CD14-positive monocyte (primary cell): ENCODE measurements around the gene JAK1. TPM values are rescaled to one million over a fixed set of nuclear protein-coding genes. Genes with fewer than 3 reads are reported as not detected.
A peak's percentile ranks its signal among the peaks of the same experiment; 100 is the strongest.

Experiments
- DNase-seq, 3 donors: peaks; one replicate each; pipeline ENCODE4 v3.0.0-alpha.2; 2011 to 2022
- H2AFZ ChIP-seq: 2 replicates; pipeline ENCODE4 v1.6.0; 2012; ENCODE audit warnings: mild to moderate bottlenecking, low read depth, low read length, inconsistent platforms; ENCODE audit not compliant: insufficient read depth, poor library complexity, severe bottlenecking
- H3K27ac ChIP-seq, 2 donors: 1 replicate in 1 of 2; 2 replicates in 1 of 2; pipeline ENCODE4 v1.5.1; 2012 to 2013; ENCODE audit warnings: low read length in 2 of 2, control low read depth in 1 of 2, inconsistent platforms in 1 of 2, low read depth in 1 of 2, mild to moderate bottlenecking in 1 of 2
- H3K27me3 ChIP-seq, 2 donors: one replicate each; pipeline versions ENCODE4 v1.6.0 to v1.6.1; 2011 to 2013; ENCODE audit warnings: low read length in 2 of 2; ENCODE audit not compliant: control insufficient read depth in 2 of 2, insufficient read depth in 2 of 2
- H3K36me3 ChIP-seq, 2 donors: replicated peaks in 1 of 2; 1 replicate in 1 of 2; 2 replicates in 1 of 2; pipeline versions ENCODE4 v1.5.1 to v1.6.1; 2012 to 2013; ENCODE audit warnings: low read length in 2 of 2, control low read depth in 1 of 2, inconsistent platforms in 1 of 2, mild to moderate bottlenecking in 1 of 2; ENCODE audit not compliant: insufficient read depth in 2 of 2, control insufficient read depth in 1 of 2
- H3K4me1 ChIP-seq, 2 donors: 1 replicate in 1 of 2; 2 replicates in 1 of 2; pipeline versions ENCODE4 v1.5.1 to v1.6.1; 2012 to 2013; ENCODE audit warnings: low read length in 2 of 2, control low read depth in 1 of 2, inconsistent platforms in 1 of 2, mild to moderate bottlenecking in 1 of 2, moderate library complexity in 1 of 2; ENCODE audit not compliant: insufficient read depth in 2 of 2, control insufficient read depth in 1 of 2
- H3K4me2 ChIP-seq: replicated peaks from 2 replicates; pipeline ENCODE3; 2012; ENCODE audit warnings: low read length, moderate library complexity, mild to moderate bottlenecking; ENCODE audit not compliant: poor library complexity, severe bottlenecking; ENCODE audit errors: extremely low read depth
- H3K4me3 ChIP-seq, 3 experiments: fragments of 200-600 bp in 1 of 3; sonication (generic) in 1 of 3; replicated peaks in 1 of 3; 1 replicate in 2 of 3; 2 replicates in 1 of 3; pipeline ENCODE4 v1.5.1; 2011 to 2013; ENCODE audit warnings: low read length in 3 of 3, mild to moderate bottlenecking in 3 of 3, control low read depth in 2 of 3, low read depth in 2 of 3, inconsistent platforms in 1 of 3, moderate library complexity in 1 of 3
- H3K79me2 ChIP-seq: 2 replicates; pipeline ENCODE4 v1.6.0; 2012; ENCODE audit warnings: mild to moderate bottlenecking, control low read depth, inconsistent platforms, low read length, moderate library complexity; ENCODE audit not compliant: insufficient read depth
- H3K9ac ChIP-seq: 2 replicates; pipeline ENCODE4 v1.6.0; 2017; ENCODE audit warnings: low read length, mild to moderate bottlenecking; ENCODE audit not compliant: insufficient read depth, poor library complexity, severe bottlenecking
- H3K9me3 ChIP-seq, 2 donors: replicated peaks in 1 of 2; 1 replicate in 1 of 2; 2 replicates in 1 of 2; pipeline versions ENCODE4 v1.5.1 to v1.6.1; 2012 to 2013; ENCODE audit warnings: low read length in 2 of 2, control low read depth in 1 of 2; ENCODE audit not compliant: control insufficient read depth in 1 of 2, insufficient read depth in 1 of 2
- H4K20me1 ChIP-seq: 2 replicates; pipeline ENCODE4 v1.6.0; 2012; ENCODE audit warnings: mild to moderate bottlenecking, low read length, control low read depth, moderate library complexity; ENCODE audit not compliant: insufficient read depth
- H3K27ac Mint-ChIP-seq, 7 donors: one replicate each; pipeline ENCODE4 v1.8.0; 2020; ENCODE audit warnings: mild to moderate bottlenecking in 7 of 7, mixed read lengths in 7 of 7, moderate library complexity in 6 of 7, inconsistent platforms in 2 of 7
- H3K27me3 Mint-ChIP-seq, 3 donors: one replicate each; pipeline ENCODE4 v1.8.0; 2021 to 2022; ENCODE audit warnings: low read depth in 3 of 3, mild to moderate bottlenecking in 3 of 3, mixed read lengths in 3 of 3, moderate library complexity in 3 of 3, inconsistent platforms in 1 of 3
- H3K36me3 Mint-ChIP-seq, 2 donors: one replicate each; pipeline ENCODE4 v1.8.0; 2020; ENCODE audit warnings: mixed read lengths in 2 of 2, inconsistent platforms in 1 of 2, mild to moderate bottlenecking in 1 of 2
- H3K4me1 Mint-ChIP-seq: one replicate; pipeline ENCODE4 v1.8.0; 2020; ENCODE audit warnings: mild to moderate bottlenecking, mixed read lengths
- H3K4me3 Mint-ChIP-seq, 2 donors: one replicate each; pipeline ENCODE4 v1.8.0; 2020; ENCODE audit warnings: mild to moderate bottlenecking in 2 of 2, mixed read lengths in 2 of 2, moderate library complexity in 1 of 2
- H3K9me3 Mint-ChIP-seq, 7 donors: one replicate each; pipeline ENCODE4 v1.8.0; 2020 to 2022; ENCODE audit warnings: mixed read lengths in 7 of 7, mild to moderate bottlenecking in 6 of 7, moderate library complexity in 6 of 7, inconsistent platforms in 2 of 7
- WGBS: methylation state at CpG from one replicate; pipeline ENCODE4 v1.1.5; 2013; ENCODE audit warnings: missing lambda C conversion rate; ENCODE audit not compliant: insufficient coverage; 5-methylcytosine and 5-hydroxymethylcytosine counted together
- intact Hi-C, 2 donors: fragments of 100-400 bp; cut with micrococcal nuclease; formaldehyde crosslinking; loops; one replicate each; pipeline versions ENCODE4 v1.15.0 to v1.15.1; 2023
- polyA plus RNA-seq, 3 donors: library from polyadenylated mRNA; depleted of rRNA in 1 of 3; unstranded in 2 of 3; stranded (reverse) in 1 of 3; fragments of 300-500 nt in 2 of 3; fragments of >200 nt in 1 of 3; fragmentation: Illumina TruSeq in 2 of 3; gene quantifications; 1 replicate in 2 of 3; 2 replicates in 1 of 3; pipeline ENCODE4 v1.2.3, GENCODE V29; 2012 to 2021
- TF ChIP-seq, protein P1 (sequence below): fragments of 200-600 bp; IDR thresholded peaks from one replicate; pipeline ENCODE4 v1.8.0; 2022; ENCODE audit warnings: antibody characterized with exemption, mild to moderate bottlenecking

The JAK1 gene
- polyA plus RNA-seq, 3 donors: 43.1 to 76.2 (median 72.6) TPM

DNA sequence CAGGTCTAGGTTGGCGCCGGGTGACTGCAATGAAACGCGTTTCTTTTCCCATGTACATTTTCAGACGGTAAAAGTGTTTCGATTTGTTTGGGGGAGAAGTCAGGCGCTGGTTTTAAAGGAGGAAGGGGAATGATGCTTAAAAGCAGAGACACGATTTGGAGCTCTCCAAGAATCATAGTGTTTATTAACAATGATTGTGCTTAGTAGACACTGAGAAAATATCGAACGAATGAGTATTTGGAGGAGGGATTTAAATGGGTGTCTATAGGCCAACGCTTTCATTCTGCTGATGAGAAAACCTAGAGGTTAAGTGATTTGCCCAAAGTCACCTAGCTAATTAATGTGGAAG lies 36.9 kb upstream of the JAK1 start:
- H3K36me3 ChIP-seq: no peaks in the 10 kb centered on the region
- intact Hi-C loops: loop anchor here (5.0 to 10.0 kb wide), 4 partner anchors 36 to 96 kb away; partner anchors contain the start of gene JAK1 (in 2 of the 2)
- H2AFZ ChIP-seq: peak overlapping the region; percentile 63
- peaks cover 24 to 27% of the 10 kb centered on the region in 2 donors for H3K4me1 ChIP-seq
- Mint-ChIP-seq H3K4me3 (peak overlapping the region; percentile 81 to 94), H3K27me3 (peaks cover 4 to 22% (median 16%) of the 10 kb centered on the region in 3 donors), H3K27ac (peak overlapping the region; percentile 87 to 93 (median 92)), H3K36me3 (peaks cover 6 to 8% of the 10 kb centered on the region in 2 donors), H3K9me3 (peaks cover 4 to 11% (median 8%) of the 10 kb centered on the region in 7 donors), H3K4me1 (peaks cover 29% of the 10 kb centered on the region)
- peak overlapping the region; percentile 70 to 74 for H3K27ac ChIP-seq
- peaks cover 5% of the 10 kb centered on the region for H4K20me1 ChIP-seq
- H3K9ac ChIP-seq: peak overlapping the region; percentile 87
- peaks cover 0 to 7% of the 10 kb centered on the region in 2 donors for H3K27me3 ChIP-seq
- H3K79me2 ChIP-seq: no peaks in the 10 kb centered on the region
- peaks cover 0 to 3% of the 10 kb centered on the region in 2 donors for H3K9me3 ChIP-seq
- WGBS: 4% methylated on average over 11 of the region's 11 CpGs
- peak overlapping the region; percentile 74 for H3K4me2 ChIP-seq
- DNase-seq: no peak
- H3K4me3 ChIP-seq: peak overlapping the region; percentile 49 to 75 (median 53)
- TF ChIP-seq, protein P1, sequence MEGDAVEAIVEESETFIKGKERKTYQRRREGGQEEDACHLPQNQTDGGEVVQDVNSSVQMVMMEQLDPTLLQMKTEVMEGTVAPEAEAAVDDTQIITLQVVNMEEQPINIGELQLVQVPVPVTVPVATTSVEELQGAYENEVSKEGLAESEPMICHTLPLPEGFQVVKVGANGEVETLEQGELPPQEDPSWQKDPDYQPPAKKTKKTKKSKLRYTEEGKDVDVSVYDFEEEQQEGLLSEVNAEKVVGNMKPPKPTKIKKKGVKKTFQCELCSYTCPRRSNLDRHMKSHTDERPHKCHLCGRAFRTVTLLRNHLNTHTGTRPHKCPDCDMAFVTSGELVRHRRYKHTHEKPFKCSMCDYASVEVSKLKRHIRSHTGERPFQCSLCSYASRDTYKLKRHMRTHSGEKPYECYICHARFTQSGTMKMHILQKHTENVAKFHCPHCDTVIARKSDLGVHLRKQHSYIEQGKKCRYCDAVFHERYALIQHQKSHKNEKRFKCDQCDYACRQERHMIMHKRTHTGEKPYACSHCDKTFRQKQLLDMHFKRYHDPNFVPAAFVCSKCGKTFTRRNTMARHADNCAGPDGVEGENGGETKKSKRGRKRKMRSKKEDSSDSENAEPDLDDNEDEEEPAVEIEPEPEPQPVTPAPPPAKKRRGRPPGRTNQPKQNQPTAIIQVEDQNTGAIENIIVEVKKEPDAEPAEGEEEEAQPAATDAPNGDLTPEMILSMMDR: no peak

GRCh38 chr1:65002508-65003315 lies 36.4 kb upstream of the JAK1 start:
- under 1% methylated on average over 66 of the region's 72 CpGs for WGBS
- peak overlapping the region; percentile 74 for H3K4me2 ChIP-seq
- H3K9ac ChIP-seq: peak overlapping the region; percentile 87
- H3K36me3 Mint-ChIP-seq: peaks cover 6 to 8% of the 10 kb centered on the region in 2 donors
- H3K27me3 ChIP-seq: peaks cover 0 to 7% of the 10 kb centered on the region in 2 donors
- peak overlapping the region; percentile 70 to 74 for H3K27ac ChIP-seq
- peak overlapping the region; percentile 49 to 75 (median 53) for H3K4me3 ChIP-seq
- H3K79me2 ChIP-seq: no peaks in the 10 kb centered on the region
- peak overlapping the region; percentile 87 to 94 (median 92) for H3K27ac Mint-ChIP-seq
- intact Hi-C loops: loop anchor here (5.0 to 10.0 kb wide), 4 partner anchors 35 to 95 kb away; partner anchors contain the start of gene JAK1 (in 2 of the 2)
- no peaks in the 10 kb centered on the region for H4K20me1 ChIP-seq
- TF ChIP-seq, protein P1: no peak
- H2AFZ ChIP-seq: peak overlapping the region; percentile 63
- peak overlapping the region; percentile 81 to 94 for H3K4me3 Mint-ChIP-seq
- H3K4me1 Mint-ChIP-seq: peaks cover 27% of the 10 kb centered on the region
- no peaks in the 10 kb centered on the region for H3K36me3 ChIP-seq
- H3K9me3 Mint-ChIP-seq: peaks cover 4 to 13% (median 8%) of the 10 kb centered on the region in 7 donors
- peaks cover 24 to 26% of the 10 kb centered on the region in 2 donors for H3K4me1 ChIP-seq
- peaks cover 4 to 22% (median 16%) of the 10 kb centered on the region in 3 donors for H3K27me3 Mint-ChIP-seq
- DNase-seq: peak; percentile 88 to 96 (median 95)
- H3K9me3 ChIP-seq: peaks cover 0 to 3% of the 10 kb centered on the region in 2 donors
